Right ventricle myocardium inferior (tissue), 1 donor: ENCODE results near the gene LRRC8B. TPM values are rescaled to one million over a fixed set of nuclear protein-coding genes. Genes with fewer than 3 reads are reported as not detected.
"Not testable (repeated sequence)": the region's sequence is repeated elsewhere in the genome, so short reads cannot be mapped to it uniquely, and the experiment has no call there.

Experiments used
- ATAC-seq: fragments of 200-7000 bp; cut with Tn5 transposase; one replicate; pipeline ENCODE4 v1.9.1; 2020; ENCODE audit warnings: mild to moderate bottlenecking, moderate library complexity
- DNase-seq: peaks from one replicate; pipeline ENCODE4 v3.0.0; 2021; ENCODE audit errors: missing footprints
- intact Hi-C: fragments of 100-400 bp; cut with DNase I; formaldehyde crosslinking; loops from one replicate; pipeline ENCODE4 v1.11.0; 2022
- long read RNA-seq: library from polyadenylated mRNA; unstranded; transcript quantifications from one replicate; pipeline ENCODE4 v2.0.0, GENCODE V29; 2021
- total RNA-seq: library from RNA; stranded (reverse); fragmentation: NEBNext Ultra II Directional; extraction: Animal tissue kit (Norgen Biotek cat#: 25700); gene quantifications from one replicate; pipeline ENCODE4 v1.2.1, GENCODE V29; 2021
- donor health status: DM: no; HTN: yes; CAD: no; lungs with severe emphysema.

Gene LRRC8B
- total RNA-seq = 3.8 TPM
- long read RNA-seq, partial matches to known transcripts = 1 of 1 reads
- long read RNA-seq, other reads (novel, unspliced or antisense) = 0 of 1 reads

- ATAC-seq (peak; percentile 100), DNase-seq (peak; percentile 96)
- intact Hi-C loops = no loop called here
These were observed at the start of gene LRRC8B for GRCh38 chr1:89524369-89525168. TSS of gene LRRC8B (plus strand) at chr1:89524829. CDS start at chr1:89582651, 57,822 bp downstream.

GRCh38 chr1:89475269-89475668 is 49.4 kb upstream of the LRRC8B start:
- DNase-seq (no peak), ATAC-seq (no peak)
- intact Hi-C loops = no loop called here

GRCh38 chr1:89476072-89476471 is 48.6 kb upstream of the LRRC8B start:
- intact Hi-C loops = no loop called here
- ATAC-seq (no peak), DNase-seq (no peak)

GRCh38 chr1:89483010-89483756 is 41.4 kb upstream of the LRRC8B start:
- ATAC-seq (peak; percentile 59), DNase-seq (peak; percentile 51)
- intact Hi-C loops = loop anchor here (2.0 to 10.0 kb wide), 2 partner anchors 116 to 502 kb away; no protein-coding TSS in a partner anchor

- intact Hi-C loops = loop anchor here (2.0 to 10.0 kb wide), 2 partner anchors 115 to 501 kb away; no protein-coding TSS in a partner anchor
- DNase-seq = no peak
- no peak for ATAC-seq
These were observed 40.9 kb upstream of the LRRC8B start for GRCh38 chr1:89483757-89484077.

- intact Hi-C loops = loop anchor here (10.0 kb wide), 1 partner anchor 500 kb away; no protein-coding TSS in a partner anchor
- ATAC-seq = no peak
These were observed 40.3 kb upstream of the LRRC8B start for GRCh38 chr1:89484092-89485038.

GRCh38 chr1:89487972-89488371 is 36.7 kb upstream of the LRRC8B start:
- no peak for DNase-seq
- intact Hi-C loops = loop anchor here (10.0 kb wide), 1 partner anchor 497 kb away; no protein-coding TSS in a partner anchor
- no peak for ATAC-seq

More at GRCh38 chr1:89484092-89485038, 40.3 kb upstream of the LRRC8B start:
- no peak for DNase-seq

- intact Hi-C loops = loop anchor here (10.0 kb wide), 1 partner anchor 496 kb away; no protein-coding TSS in a partner anchor
- DNase-seq = no peak
- ATAC-seq = no peak
These were observed 35.4 kb upstream of the LRRC8B start for GRCh38 chr1:89489047-89489729.

GRCh38 chr1:89490389-89490788 is 34.2 kb upstream of the LRRC8B start:
- DNase-seq = no peak
- intact Hi-C loops = no loop called here
- no peak for ATAC-seq

GRCh38 chr1:89499320-89499719 is 25.3 kb upstream of the LRRC8B start:
- DNase-seq (no peak), ATAC-seq (no peak)
- intact Hi-C loops = no loop called here

GRCh38 chr1:89502042-89502441 is 22.6 kb upstream of the LRRC8B start:
- intact Hi-C loops = no loop called here
- no peak for ATAC-seq
- DNase-seq = no peak

GRCh38 chr1:89502895-89503294 is 21.7 kb upstream of the LRRC8B start:
- no peak for DNase-seq
- ATAC-seq = no peak
- intact Hi-C loops = no loop called here

GRCh38 chr1:89503690-89504089 is 20.9 kb upstream of the LRRC8B start:
- ATAC-seq = no peak
- DNase-seq = no peak
- intact Hi-C loops = no loop called here

GRCh38 chr1:89510061-89510460 is 14.6 kb upstream of the LRRC8B start:
- ATAC-seq, DNase-seq, intact Hi-C loops: not testable (repeated sequence)

- ATAC-seq (no peak), DNase-seq (no peak)
- intact Hi-C loops = no loop called here
These were observed 11.5 kb upstream of the LRRC8B start for GRCh38 chr1:89512996-89513720.

- no peak for ATAC-seq
- no peak for DNase-seq
- intact Hi-C loops = loop anchor here (5.0 kb wide), 1 partner anchor 81 kb away; no protein-coding TSS in a partner anchor
These were observed 8.6 kb upstream of the LRRC8B start for GRCh38 chr1:89516055-89516454.

- DNase-seq (no peak), ATAC-seq (peak; percentile 76)
- intact Hi-C loops = loop anchor here (5.0 kb wide), 1 partner anchor 79 kb away; no protein-coding TSS in a partner anchor
These were observed 6.4 kb upstream of the LRRC8B start for GRCh38 chr1:89518221-89518631.
